HL-60 (cell line): Measurements from ENCODE around the gene TMC1.

Experiments
- DNase-seq, 2 experiments: peaks; one replicate each; pipeline ENCODE4 v3.0.0-alpha.2; 2010 to 2020; ENCODE audit warnings: low read depth in 1 of 2, low spot score in 1 of 2
- H3K27ac ChIP-seq: fragments of 250-450 bp; sonication (Bioruptor Pico); replicated peaks from 2 replicates; pipeline ENCODE4 v1.5.1; 2020; ENCODE audit warnings: mild to moderate bottlenecking, moderate library complexity
- H3K27me3 ChIP-seq: fragments of 250-450 bp; sonication (Bioruptor Pico); 2 replicates; pipeline ENCODE4 v1.5.1; 2021; ENCODE audit warnings: mild to moderate bottlenecking, moderate library complexity; ENCODE audit not compliant: insufficient read depth, poor library complexity, severe bottlenecking
- H3K4me3 ChIP-seq: replicated peaks from 2 replicates; pipeline ENCODE4 v1.5.1; 2011; ENCODE audit warnings: mild to moderate bottlenecking, control low read depth, low read length; ENCODE audit not compliant: insufficient read depth
- GABPA ChIP-seq: IDR thresholded peaks from 2 replicates; pipeline ENCODE4 v1.6.1; 2012; ENCODE audit warnings: low read depth
- POLR2AphosphoS5 ChIP-seq: IDR thresholded peaks from 2 replicates; pipeline ENCODE4 v1.6.1; 2012; ENCODE audit warnings: low read depth
- REST ChIP-seq: IDR thresholded peaks from 2 replicates; pipeline ENCODE4 v1.6.1; 2012; ENCODE audit warnings: low read depth; ENCODE audit not compliant: insufficient replicate concordance
- SPI1 ChIP-seq: IDR thresholded peaks from 2 replicates; pipeline ENCODE4 v1.6.1; 2012; ENCODE audit warnings: low read depth, mild to moderate bottlenecking, borderline replicate concordance
- TF ChIP-seq, protein P1 (sequence below): IDR thresholded peaks from one replicate; pipeline ENCODE4 v1.5.1; 2011; ENCODE audit warnings: low read length, control low read depth, inconsistent platforms; ENCODE audit not compliant: insufficient read depth

The TMC1 gene

DNA sequence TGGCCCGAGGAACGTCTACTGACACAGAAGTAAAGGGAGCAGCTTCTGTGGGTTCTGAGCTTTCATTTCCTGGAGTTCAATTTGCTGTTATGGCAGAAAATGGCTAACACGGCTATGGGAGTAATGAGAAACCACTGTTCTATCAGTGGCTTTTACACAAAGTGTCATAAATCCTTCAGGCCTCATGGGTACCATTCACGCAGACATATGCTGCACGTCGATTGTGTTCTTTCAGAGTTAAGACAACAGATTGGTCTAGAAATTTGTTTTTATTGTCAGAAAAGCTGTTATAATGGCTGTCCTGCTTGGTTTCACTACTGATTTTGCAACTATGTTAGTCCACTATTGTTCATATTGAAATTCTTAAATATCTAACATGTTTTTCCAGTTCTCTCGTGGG lies 296.0 kb downstream of the TMC1 start:
- Histone ChIP-seq H3K4me3 (no peak overlapping the region), H3K27me3 (peaks cover 4% of the 10 kb centered on the region), H3K27ac (no peak overlapping the region)
- no peak for DNase-seq
- TF ChIP-seq GABPA (no peak), POLR2AphosphoS5 (no peak), REST (no peak), SPI1 (no peak)
- TF ChIP-seq, protein P1, sequence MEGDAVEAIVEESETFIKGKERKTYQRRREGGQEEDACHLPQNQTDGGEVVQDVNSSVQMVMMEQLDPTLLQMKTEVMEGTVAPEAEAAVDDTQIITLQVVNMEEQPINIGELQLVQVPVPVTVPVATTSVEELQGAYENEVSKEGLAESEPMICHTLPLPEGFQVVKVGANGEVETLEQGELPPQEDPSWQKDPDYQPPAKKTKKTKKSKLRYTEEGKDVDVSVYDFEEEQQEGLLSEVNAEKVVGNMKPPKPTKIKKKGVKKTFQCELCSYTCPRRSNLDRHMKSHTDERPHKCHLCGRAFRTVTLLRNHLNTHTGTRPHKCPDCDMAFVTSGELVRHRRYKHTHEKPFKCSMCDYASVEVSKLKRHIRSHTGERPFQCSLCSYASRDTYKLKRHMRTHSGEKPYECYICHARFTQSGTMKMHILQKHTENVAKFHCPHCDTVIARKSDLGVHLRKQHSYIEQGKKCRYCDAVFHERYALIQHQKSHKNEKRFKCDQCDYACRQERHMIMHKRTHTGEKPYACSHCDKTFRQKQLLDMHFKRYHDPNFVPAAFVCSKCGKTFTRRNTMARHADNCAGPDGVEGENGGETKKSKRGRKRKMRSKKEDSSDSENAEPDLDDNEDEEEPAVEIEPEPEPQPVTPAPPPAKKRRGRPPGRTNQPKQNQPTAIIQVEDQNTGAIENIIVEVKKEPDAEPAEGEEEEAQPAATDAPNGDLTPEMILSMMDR = no peak

DNA sequence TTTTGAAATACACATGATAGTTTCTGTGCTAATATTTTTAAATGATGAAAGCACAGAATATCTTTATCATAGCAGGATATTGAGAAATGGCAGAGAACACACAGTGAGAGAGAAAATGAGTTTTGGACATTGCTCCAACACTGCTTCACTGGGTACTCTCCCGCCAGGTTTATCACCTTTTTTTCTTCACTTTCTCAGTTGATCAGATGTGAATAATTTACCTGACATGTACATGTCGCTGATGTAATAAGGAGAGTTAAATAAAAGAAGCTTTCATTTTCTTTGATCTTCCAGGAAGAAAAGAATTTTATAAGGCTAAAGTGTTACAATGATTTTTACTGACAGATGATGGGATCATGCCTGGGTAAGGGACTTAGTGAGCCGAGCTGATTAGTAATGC lies 297.0 kb downstream of the TMC1 start:
- no peak overlapping the region for H3K27ac ChIP-seq
- H3K27me3 ChIP-seq = peaks cover 5% of the 10 kb centered on the region
- TF ChIP-seq REST (no peak), GABPA (no peak)
- TF ChIP-seq, protein P1 = no peak
- DNase-seq = no peak
- H3K4me3 ChIP-seq = no peak overlapping the region

DNA sequence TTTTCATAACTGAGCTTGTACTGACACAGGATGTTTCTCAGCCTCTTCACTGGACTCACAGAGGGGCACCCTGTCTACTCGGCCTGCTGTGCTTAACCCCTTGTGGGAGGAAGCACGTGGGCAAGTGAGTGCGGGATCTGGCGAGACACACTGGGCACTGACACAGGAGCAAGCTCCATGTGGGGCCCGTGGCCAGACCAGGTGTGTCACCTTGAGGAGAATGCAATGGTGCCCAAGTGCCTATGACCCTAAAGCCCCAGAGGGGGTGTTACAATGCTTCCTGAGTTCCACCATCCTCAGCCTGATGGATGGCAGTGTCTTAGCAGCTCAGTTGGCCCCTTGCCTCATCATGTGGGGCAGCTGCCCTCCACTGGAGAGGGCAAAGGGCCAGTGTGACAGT lies 302.6 kb downstream of the TMC1 start:
- no peak for DNase-seq
- TF ChIP-seq SPI1 (no peak), REST (no peak), GABPA (no peak), POLR2AphosphoS5 (no peak)
- TF ChIP-seq, protein P1 = no peak
- Histone ChIP-seq H3K27me3 (peaks cover 2% of the 10 kb centered on the region), H3K4me3 (no peak overlapping the region), H3K27ac (no peak overlapping the region)
